HEK293 (cell line): Measurements from ENCODE around the gene ROR2.

ENCODE experiments used
- BCL6B ChIP-seq: fragments of 450-650 bp; formaldehyde crosslinking; IDR thresholded peaks from 2 replicates; pipeline ENCODE4 v1.5.1; 2017; ENCODE audit warnings: missing biosample characterization, missing genetic modification characterization
- EGR2 ChIP-seq: fragments of 450-650 bp; formaldehyde crosslinking; IDR thresholded peaks from 2 replicates; pipeline ENCODE4 v1.5.1; 2016; ENCODE audit warnings: low read depth, missing biosample characterization, missing genetic modification characterization
- FEZF1 ChIP-seq: fragments of 450-650 bp; formaldehyde crosslinking; IDR thresholded peaks from 2 replicates; pipeline ENCODE4 v1.5.1; 2016; ENCODE audit warnings: missing biosample characterization, missing genetic modification characterization
- GFI1B ChIP-seq: fragments of 450-650 bp; formaldehyde crosslinking; IDR thresholded peaks from 2 replicates; pipeline ENCODE4 v1.5.1; 2016; ENCODE audit warnings: missing biosample characterization, missing genetic modification characterization
- GLI2 ChIP-seq: fragments of 450-650 bp; formaldehyde crosslinking; IDR thresholded peaks from 2 replicates; pipeline ENCODE4; 2017; ENCODE audit warnings: missing biosample characterization, missing genetic modification characterization, low read depth, borderline replicate concordance
- GLIS1 ChIP-seq: fragments of 450-650 bp; formaldehyde crosslinking; IDR thresholded peaks from 2 replicates; pipeline ENCODE4 v1.5.1; 2016; ENCODE audit warnings: missing biosample characterization, missing genetic modification characterization
- HOXC10 ChIP-seq: sonication (generic); formaldehyde crosslinking; IDR thresholded peaks from 2 replicates; pipeline ENCODE4 v1.8.1; 2023; ENCODE audit warnings: mild to moderate bottlenecking, missing genetic modification reagents
- IKZF3 ChIP-seq: fragments of 450-650 bp; IDR thresholded peaks from 2 replicates; pipeline ENCODE4 v1.5.0; 2018; ENCODE audit warnings: missing biosample characterization, mild to moderate bottlenecking, missing genetic modification characterization, moderate library complexity
- KLF17 ChIP-seq: fragments of 450-650 bp; formaldehyde crosslinking; IDR thresholded peaks from 2 replicates; pipeline ENCODE4 v1.5.1; 2016; ENCODE audit warnings: missing biosample characterization, missing genetic modification characterization
- KLF8 ChIP-seq: fragments of 450-650 bp; formaldehyde crosslinking; IDR thresholded peaks from 2 replicates; pipeline ENCODE4 v1.5.1; 2016; ENCODE audit warnings: missing biosample characterization, missing genetic modification characterization
- PATZ1 ChIP-seq: fragments of 450-650 bp; formaldehyde crosslinking; IDR thresholded peaks from 2 replicates; pipeline ENCODE4 v1.5.1; 2016; ENCODE audit warnings: missing biosample characterization, missing genetic modification characterization
- PRDM10 ChIP-seq: fragments of 450-650 bp; formaldehyde crosslinking; IDR thresholded peaks from 2 replicates; pipeline ENCODE4 v1.5.1; 2016; ENCODE audit warnings: missing biosample characterization, missing genetic modification characterization
- SCRT2 ChIP-seq: fragments of 450-650 bp; formaldehyde crosslinking; IDR thresholded peaks from 2 replicates; pipeline ENCODE4 v1.5.1; 2016; ENCODE audit warnings: missing biosample characterization, missing genetic modification characterization
- SP7 ChIP-seq: fragments of 450-650 bp; formaldehyde crosslinking; IDR thresholded peaks from 2 replicates; pipeline ENCODE4 v1.5.1; 2016; ENCODE audit warnings: missing biosample characterization, missing genetic modification characterization
- ZBTB11 ChIP-seq: fragments of 450-650 bp; formaldehyde crosslinking; conservative IDR thresholded peaks from 2 replicates; pipeline ENCODE4 v1.5.1; 2016; ENCODE audit warnings: low read depth, missing biosample characterization, missing genetic modification characterization
- ZBTB17 ChIP-seq: fragments of 450-650 bp; formaldehyde crosslinking; IDR thresholded peaks from 2 replicates; pipeline ENCODE4 v1.5.1; 2016; ENCODE audit warnings: missing biosample characterization, missing genetic modification characterization
- ZBTB26 ChIP-seq: fragments of 450-650 bp; formaldehyde crosslinking; optimal IDR thresholded peaks from 2 replicates; pipeline ENCODE3; 2016; ENCODE audit warnings: missing biosample characterization, mild to moderate bottlenecking, missing genetic modification characterization
- ZEB2 ChIP-seq: fragments of 450-650 bp; formaldehyde crosslinking; IDR thresholded peaks from 2 replicates; pipeline ENCODE4 v1.5.1; 2016; ENCODE audit warnings: missing biosample characterization, missing genetic modification characterization
- ZIC2 ChIP-seq: fragments of 450-650 bp; formaldehyde crosslinking; IDR thresholded peaks from 2 replicates; pipeline ENCODE4 v1.5.1; 2016; ENCODE audit warnings: missing biosample characterization, missing genetic modification characterization
- ZNF16 ChIP-seq: fragments of 450-650 bp; formaldehyde crosslinking; IDR thresholded peaks from 2 replicates; pipeline ENCODE4 v1.5.1; 2016; ENCODE audit warnings: low read depth, missing biosample characterization, missing genetic modification characterization
- ZNF311 ChIP-seq: fragments of 450-650 bp; formaldehyde crosslinking; IDR thresholded peaks from 2 replicates; pipeline ENCODE4 v1.5.1; 2017; ENCODE audit warnings: missing biosample characterization, missing genetic modification characterization, borderline replicate concordance
- ZNF366 ChIP-seq: fragments of 450-650 bp; formaldehyde crosslinking; conservative IDR thresholded peaks from 2 replicates; pipeline ENCODE4 v1.5.1; 2016; ENCODE audit warnings: missing biosample characterization, missing genetic modification characterization
- ZNF561 ChIP-seq: fragments of 450-650 bp; IDR thresholded peaks from 2 replicates; pipeline ENCODE4 v1.5.1; 2018; ENCODE audit warnings: missing biosample characterization, missing genetic modification characterization, borderline replicate concordance
- ZNF600 ChIP-seq: fragments of 450-650 bp; formaldehyde crosslinking; IDR thresholded peaks from 2 replicates; pipeline ENCODE4 v1.5.1; 2016; ENCODE audit warnings: missing biosample characterization, missing genetic modification characterization
- ZNF623 ChIP-seq: fragments of 450-650 bp; formaldehyde crosslinking; IDR thresholded peaks from 2 replicates; pipeline ENCODE4 v1.5.1; 2016; ENCODE audit warnings: missing biosample characterization, missing genetic modification characterization
- ZNF629 ChIP-seq: fragments of 450-650 bp; formaldehyde crosslinking; IDR thresholded peaks from 2 replicates; pipeline ENCODE4 v1.5.1; 2017; ENCODE audit warnings: missing biosample characterization, missing genetic modification characterization
- ZNF677 ChIP-seq: fragments of 450-650 bp; IDR thresholded peaks from 2 replicates; pipeline ENCODE4 v1.5.0; 2018; ENCODE audit warnings: missing biosample characterization, mild to moderate bottlenecking, missing genetic modification characterization, moderate library complexity

ROR2 gene

GRCh38 chr9:91795598-91796241, 154.3 kb downstream of the ROR2 start (continued):
- TF ChIP-seq ZNF623 (no peak), GLI2 (tag by site-specific recombination) (0 out of 2 replicates have a peak, but pooled peaks have one; percentile 34), GLIS1 (tag by site-specific recombination) (0 out of 2 replicates have a peak, but pooled peaks have one; percentile 5), BCL6B (tag by site-specific recombination) (0 out of 2 replicates have a peak, but pooled peaks have one; percentile 41), ZEB2 (peak; percentile 79), ZNF366 (tag by site-specific recombination) (peak; percentile 47; the same call in 1 of the 2 replicates), FEZF1 (tag by site-specific recombination) (peak; percentile 93), ZNF16 (no peak), HOXC10 (no peak), ZBTB17 (tag by site-specific recombination) (peak; percentile 48), PRDM10 (peak; percentile 25; the same call in 1 of the 2 replicates), ZNF600 (tag by site-specific recombination) (peak; percentile 74), ZNF677 (no peak), ZNF561 (peak; percentile 71; the same call in 1 of the 2 replicates), KLF17 (tag by site-specific recombination) (peak; percentile 76; the same call in 1 of the 2 replicates), ZNF629 (tag by site-specific recombination) (peak; percentile 45; the same call in 1 of the 2 replicates), SCRT2 (tag by site-specific recombination) (peak; percentile 69), ZBTB26 (tag by site-specific recombination) (no peak), IKZF3 (tag by site-specific recombination) (peak; percentile 86), PATZ1 (0 out of 2 replicates have a peak, but pooled peaks have one; percentile 27), KLF8 (tag by site-specific recombination) (no peak), GFI1B (tag by site-specific recombination) (0 out of 2 replicates have a peak, but pooled peaks have one; percentile 16), EGR2 (tag by site-specific recombination) (no peak), SP7 (tag by site-specific recombination) (peak; percentile 96), ZBTB11 (tag by site-specific recombination) (no peak), ZNF311 (tag by site-specific recombination) (no peak), ZIC2 (tag by site-specific recombination) (peak; percentile 42; the same call in 1 of the 2 replicates)
